Endothelial cell of umbilical vein (primary cell): ENCODE data around the gene MCUR1. TPM values are rescaled to one million over a fixed set of nuclear protein-coding genes. Genes with fewer than 3 reads are reported as not detected.
A peak's percentile ranks its signal among the peaks of the same experiment; 100 is the strongest.

Source experiments
- BruUV-seq: library from RNA; stranded (reverse); fragments of 400-500 nt; replicated peaks from 2 replicates; lab custom pipeline; 2021; lab: Mats Ljungman, UMichigan
- CTCF ChIA-PET: fragments of 300-600, 350-600 bp; sonication (Branson Sonifier 250); formaldehyde crosslinking; loops from one replicate; lab custom pipeline; 2021; ENCODE audit warnings: antibody characterized with exemption, inconsistent platforms; lab: Charles Lee
- POLR2A ChIA-PET: fragments of 300-600, 350-600 bp; sonication (Branson Sonifier 250); formaldehyde crosslinking; loops from one replicate; lab custom pipeline; 2021; ENCODE audit warnings: antibody characterized with exemption, inconsistent platforms; lab: Charles Lee
- DNase-seq: peaks from one replicate; pipeline ENCODE4 v3.0.0-alpha.2; 2011; ENCODE audit warnings: low read depth, low spot score
- FAIRE-seq: peaks from 2 replicates; lab custom pipeline; 2011; peaks lifted over from hg19 to GRCh38; lab: Jason Lieb, UNC
- H2AFZ ChIP-seq: 2 replicates; pipeline ENCODE4 v1.6.0; 2012; ENCODE audit warnings: low read depth, low read length, control low read depth, inconsistent platforms
- H3K27ac ChIP-seq: 2 replicates; pipeline ENCODE4 v1.5.1; 2011; ENCODE audit warnings: low read depth, mild to moderate bottlenecking, control low read depth, low read length, moderate library complexity; ENCODE audit not compliant: insufficient read depth
- H3K27me3 ChIP-seq, 2 experiments: 2 replicates each; pipeline versions ENCODE4 v1.6.0 to v1.6.1; 2011; ENCODE audit warnings: low read length in 2 of 2, mixed read lengths in 1 of 2; ENCODE audit not compliant: control insufficient read depth in 2 of 2, insufficient read depth in 2 of 2
- H3K36me3 ChIP-seq, 2 experiments: 2 replicates in 1 of 2; 3 replicates in 1 of 2; pipeline ENCODE4 v1.5.1; 2011; ENCODE audit warnings: low read length in 2 of 2, mild to moderate bottlenecking in 1 of 2, moderate library complexity in 1 of 2; ENCODE audit not compliant: control insufficient read depth in 2 of 2, insufficient read depth in 2 of 2; ENCODE audit errors: extremely low read depth in 1 of 2
- H3K4me1 ChIP-seq: 3 replicates; pipeline ENCODE4 v1.5.1; 2011; ENCODE audit warnings: mild to moderate bottlenecking, low read length; ENCODE audit not compliant: control insufficient read depth, insufficient read depth; ENCODE audit errors: extremely low read depth
- H3K4me2 ChIP-seq: 2 replicates; pipeline ENCODE4 v1.6.1; 2011; ENCODE audit warnings: low read length, control low read depth, mixed read lengths; ENCODE audit not compliant: insufficient read depth
- H3K4me3 ChIP-seq, 3 experiments: fragments of 200-600 bp in 1 of 3; sonication (generic), shearing (Covaris generic) in 1 of 3; replicated peaks in 1 of 3; 2 replicates each; pipeline ENCODE4 v1.5.1; 2011 to 2016; ENCODE audit warnings: control low read depth in 3 of 3, low read length in 3 of 3, mild to moderate bottlenecking in 2 of 3, inconsistent platforms in 1 of 3, low read depth in 1 of 3, moderate library complexity in 1 of 3; ENCODE audit not compliant: insufficient read depth in 1 of 3
- H3K79me2 ChIP-seq: 2 replicates; pipeline ENCODE4 v1.6.0; 2012; ENCODE audit warnings: low read length, inconsistent platforms; ENCODE audit not compliant: control insufficient read depth, insufficient read depth
- H3K9ac ChIP-seq: replicated peaks from 2 replicates; pipeline ENCODE3; 2011; ENCODE audit warnings: low read length, control low read depth; ENCODE audit not compliant: insufficient read depth; ENCODE audit errors: extremely low read depth
- H3K9me1 ChIP-seq: replicated peaks from 3 replicates; pipeline ENCODE4 v1.6.0; 2011; ENCODE audit warnings: mild to moderate bottlenecking, low read length; ENCODE audit not compliant: control insufficient read depth, insufficient read depth; ENCODE audit errors: extremely low read depth
- H3K9me3 ChIP-seq: replicated peaks from 2 replicates; pipeline ENCODE4 v1.5.1; 2012; ENCODE audit warnings: low read length, inconsistent platforms; ENCODE audit not compliant: control insufficient read depth, insufficient read depth
- H4K20me1 ChIP-seq: replicated peaks from 2 replicates; pipeline ENCODE3; 2011; ENCODE audit warnings: mild to moderate bottlenecking, low read length; ENCODE audit not compliant: control insufficient read depth, insufficient read depth; ENCODE audit errors: extremely low read depth
- EZH2 ChIP-seq: IDR thresholded peaks from 2 replicates; pipeline ENCODE4 v1.6.1; 2012; ENCODE audit warnings: borderline replicate concordance, low read depth, mild to moderate bottlenecking, moderate library complexity, low read length, inconsistent platforms; ENCODE audit not compliant: severe bottlenecking
- FOS ChIP-seq: IDR thresholded peaks from 2 replicates; pipeline ENCODE4 v1.6.1; 2011; ENCODE audit warnings: mild to moderate bottlenecking, low read length, moderate library complexity, borderline replicate concordance; ENCODE audit not compliant: insufficient read depth
- GATA2 ChIP-seq: IDR thresholded peaks from 2 replicates; pipeline ENCODE4 v1.7.0; 2011; ENCODE audit warnings: low read depth, mild to moderate bottlenecking, moderate library complexity, mixed read lengths, low read length; ENCODE audit not compliant: insufficient read length, insufficient read depth
- JUN ChIP-seq: IDR thresholded peaks from 2 replicates; pipeline ENCODE4 v1.6.1; 2011; ENCODE audit warnings: borderline replicate concordance, low read depth; ENCODE audit not compliant: insufficient read length, insufficient read depth
- MYC ChIP-seq: IDR thresholded peaks from one replicate; pipeline ENCODE4 v1.6.1; 2011; ENCODE audit warnings: mild to moderate bottlenecking, low read depth, low read length
- POLR2A ChIP-seq: IDR thresholded peaks from 2 replicates; pipeline ENCODE4 v1.6.1; 2012; ENCODE audit warnings: low read depth, mild to moderate bottlenecking, control low read depth, low read length
- POLR2AphosphoS5 ChIP-seq: IDR thresholded peaks from 2 replicates; pipeline ENCODE4 v1.6.1; 2012; ENCODE audit warnings: low read depth, mild to moderate bottlenecking, control low read depth, low read length, moderate library complexity; ENCODE audit not compliant: insufficient read depth
- dilution Hi-C: fragments of 300-500 bp; cut with MboI; formaldehyde crosslinking; loops from one replicate; pipeline ENCODE4 v1.15.0; 2019; ENCODE audit warnings: low sequenced_read_pairs; ENCODE audit not compliant: extremely low pct_ligation_motif_present
- intact Hi-C: fragments of 100-400 bp; cut with micrococcal nuclease; formaldehyde crosslinking; loops from one replicate; pipeline ENCODE4 v1.10.0; 2022
- polyA plus RNA-seq, 4 experiments: library from polyadenylated mRNA; depleted of rRNA in 3 of 4; stranded (reverse) in 3 of 4; unstranded in 1 of 4; fragments of >200 nt; gene quantifications; 2 replicates each; pipeline versions ENCODE4 v1.2.1 to v1.2.3, GENCODE V29; 2011 to 2012; ENCODE audit warnings: missing spikeins in 1 of 4
- total RNA-seq: library from RNA; stranded (reverse); gene quantifications from 2 replicates; pipeline ENCODE4 v1.2.3, GENCODE V29; 2021
- TF ChIP-seq, protein P1 (sequence below): IDR thresholded peaks from 2 replicates; pipeline ENCODE4 v1.6.1; 2011; ENCODE audit not compliant: insufficient read depth, insufficient read length
- TF ChIP-seq, protein P2 (sequence below), 2 donors: IDR thresholded peaks; 1 replicate in 1 of 2; 2 replicates in 1 of 2; pipeline ENCODE4 v1.5.1; 2011; ENCODE audit warnings: low read length in 2 of 2, mild to moderate bottlenecking in 2 of 2, moderate library complexity in 2 of 2, control low read depth in 1 of 2, inconsistent platforms in 1 of 2, low read depth in 1 of 2; ENCODE audit not compliant: insufficient read depth in 1 of 2; ENCODE audit errors: extremely low read depth in 1 of 2

MCUR1 gene
- total and polyA plus RNA-seq, 2 donors (not counting 3 experiments of a cell fraction or from before 2014, with no cell fraction given) = 6.2 to 21.2 TPM

DNA sequence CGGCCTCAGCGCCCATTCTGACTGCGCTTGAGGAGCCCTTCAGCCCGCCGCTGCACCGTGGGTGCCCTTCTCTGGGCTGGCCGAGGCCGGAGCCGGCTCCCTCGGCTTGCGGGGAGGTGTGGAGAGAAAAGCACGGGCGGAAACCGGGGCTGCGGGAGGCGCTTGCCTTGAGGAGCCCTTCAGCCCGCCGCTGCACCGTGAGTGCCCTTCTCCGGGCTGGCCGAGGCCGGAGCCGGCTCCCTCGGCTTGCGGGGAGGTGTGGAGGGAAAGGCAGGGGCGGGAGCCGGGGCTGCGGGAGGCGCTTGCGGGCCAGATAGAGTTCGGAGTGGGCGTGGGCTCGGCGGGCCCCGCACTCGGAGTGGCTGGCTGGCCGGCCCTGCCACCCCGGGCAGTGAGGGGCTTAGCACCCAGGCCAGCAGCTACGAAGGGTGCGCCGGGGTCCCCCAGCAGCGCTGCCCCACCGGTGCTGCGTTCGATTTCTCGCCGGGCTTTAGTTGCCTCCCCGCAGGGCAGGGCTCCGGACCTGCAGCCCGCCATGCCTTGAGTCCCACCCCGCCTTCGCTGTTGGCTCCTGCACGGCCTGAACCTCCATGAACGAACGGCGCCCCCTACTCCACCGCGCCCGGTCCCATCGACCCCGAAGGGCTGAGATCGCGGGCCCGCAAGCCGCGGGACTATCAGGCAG is 45.7 kb upstream of the MCUR1 start:
- FAIRE-seq = no peak

More for the DNA sequence above, 45.7 kb upstream of the MCUR1 start:
- Histone ChIP-seq H3K27me3 (peaks cover 8 to 19% of the 10 kb centered on the region in 2 experiments), H3K36me3 (no peaks in the 10 kb centered on the region), H3K4me3 (no peak overlapping the region), H3K27ac (no peak overlapping the region), H3K9ac (no peak overlapping the region), H3K79me2 (no peaks in the 10 kb centered on the region), H3K9me3 (no peaks in the 10 kb centered on the region), H2AFZ (peak overlapping the region; percentile 13), H3K4me1 (no peaks in the 10 kb centered on the region), H3K4me2 (no peak overlapping the region), H3K9me1 (no peaks in the 10 kb centered on the region), H4K20me1 (no peaks in the 10 kb centered on the region)
- TF ChIP-seq, protein P1, sequence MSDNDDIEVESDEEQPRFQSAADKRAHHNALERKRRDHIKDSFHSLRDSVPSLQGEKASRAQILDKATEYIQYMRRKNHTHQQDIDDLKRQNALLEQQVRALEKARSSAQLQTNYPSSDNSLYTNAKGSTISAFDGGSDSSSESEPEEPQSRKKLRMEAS = no peak
- no peak for TF ChIP-seq FOS
- no peak for TF ChIP-seq POLR2AphosphoS5
- no peak for TF ChIP-seq GATA2
- no peak for TF ChIP-seq JUN
- TF ChIP-seq MYC = no peak
- TF ChIP-seq, protein P2, sequence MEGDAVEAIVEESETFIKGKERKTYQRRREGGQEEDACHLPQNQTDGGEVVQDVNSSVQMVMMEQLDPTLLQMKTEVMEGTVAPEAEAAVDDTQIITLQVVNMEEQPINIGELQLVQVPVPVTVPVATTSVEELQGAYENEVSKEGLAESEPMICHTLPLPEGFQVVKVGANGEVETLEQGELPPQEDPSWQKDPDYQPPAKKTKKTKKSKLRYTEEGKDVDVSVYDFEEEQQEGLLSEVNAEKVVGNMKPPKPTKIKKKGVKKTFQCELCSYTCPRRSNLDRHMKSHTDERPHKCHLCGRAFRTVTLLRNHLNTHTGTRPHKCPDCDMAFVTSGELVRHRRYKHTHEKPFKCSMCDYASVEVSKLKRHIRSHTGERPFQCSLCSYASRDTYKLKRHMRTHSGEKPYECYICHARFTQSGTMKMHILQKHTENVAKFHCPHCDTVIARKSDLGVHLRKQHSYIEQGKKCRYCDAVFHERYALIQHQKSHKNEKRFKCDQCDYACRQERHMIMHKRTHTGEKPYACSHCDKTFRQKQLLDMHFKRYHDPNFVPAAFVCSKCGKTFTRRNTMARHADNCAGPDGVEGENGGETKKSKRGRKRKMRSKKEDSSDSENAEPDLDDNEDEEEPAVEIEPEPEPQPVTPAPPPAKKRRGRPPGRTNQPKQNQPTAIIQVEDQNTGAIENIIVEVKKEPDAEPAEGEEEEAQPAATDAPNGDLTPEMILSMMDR (IDR thresholded peaks at IDR 0.05; ENCODE audit: extremely low read depth in 1 of 2, insufficient read depth in 1 of 2, low read depth in 1 of 2, low read length in 2 of 2) = no peak
- no peak for TF ChIP-seq POLR2A
- no peak for TF ChIP-seq EZH2
- intact Hi-C loops (no loop called here), dilution Hi-C loops (no loop called here)
- BruUV-seq = no TSS peak
- no peak for DNase-seq
- ChIA-PET POLR2A (no interaction called here), CTCF (interaction anchor here (0.8 to 1.1 kb wide), 2 partner anchors 48 to 186 kb away, joined by 3 to 4 read pairs; no protein-coding TSS in a partner anchor)
